Right ventricle myocardium inferior (tissue), 1 donor: ENCODE measurements around the gene SLC28A1. TPM values are rescaled to one million over a fixed set of nuclear protein-coding genes. Genes with fewer than 3 reads are reported as not detected.
A peak's percentile ranks its signal among the peaks of the same experiment; 100 is the strongest.

Experiments
- ATAC-seq: fragments of 200-7000 bp; cut with Tn5 transposase; one replicate; pipeline ENCODE4 v1.9.1; 2020; ENCODE audit warnings: mild to moderate bottlenecking, moderate library complexity
- DNase-seq: peaks from one replicate; pipeline ENCODE4 v3.0.0; 2021; ENCODE audit errors: missing footprints
- intact Hi-C: fragments of 100-400 bp; cut with DNase I; formaldehyde crosslinking; loops from one replicate; pipeline ENCODE4 v1.11.0; 2022
- total RNA-seq: library from RNA; stranded (reverse); fragmentation: NEBNext Ultra II Directional; extraction: Animal tissue kit (Norgen Biotek cat#: 25700); gene quantifications from one replicate; pipeline ENCODE4 v1.2.1, GENCODE V29; 2021
- donor health status: DM: no; HTN: yes; CAD: no; lungs with severe emphysema.

SLC28A1 gene
- total RNA-seq, 1 donor from 2014 or later: 0.24 TPM

- DNase-seq: no peak
- no peak for ATAC-seq
- intact Hi-C loops: no loop called here
Observed at GRCh38 chr15:84898761-84899160, 14.3 kb downstream of the SLC28A1 start.

- intact Hi-C loops: no loop called here
- DNase-seq (no peak), ATAC-seq (no peak)
Observed at GRCh38 chr15:84899750-84900149, 15.3 kb downstream of the SLC28A1 start.

GRCh38 chr15:84901540-84901939, 17.1 kb downstream of the SLC28A1 start:
- ATAC-seq (no peak), DNase-seq (no peak)
- intact Hi-C loops: no loop called here

- no peak for ATAC-seq
- intact Hi-C loops: no loop called here
- DNase-seq: no peak
Observed at GRCh38 chr15:84903751-84904150, 19.3 kb downstream of the SLC28A1 start.

- ATAC-seq (peak; percentile 75), DNase-seq (no peak)
- intact Hi-C loops: no loop called here
Observed at GRCh38 chr15:84904419-84904818, 20.0 kb downstream of the SLC28A1 start.

GRCh38 chr15:84905016-84905916, 20.8 kb downstream of the SLC28A1 start:
- DNase-seq (no peak), ATAC-seq (peak; percentile 27)
- intact Hi-C loops: no loop called here

- ATAC-seq: no peak
- intact Hi-C loops: no loop called here
- DNase-seq: no peak
Observed at GRCh38 chr15:84907731-84908130, 23.3 kb downstream of the SLC28A1 start.

- no peak for DNase-seq
- no peak for ATAC-seq
- intact Hi-C loops: no loop called here
Observed at GRCh38 chr15:84908564-84908963, 24.1 kb downstream of the SLC28A1 start.

- intact Hi-C loops: no loop called here
- DNase-seq: no peak
- no peak for ATAC-seq
Observed at GRCh38 chr15:84909029-84909428, 24.6 kb downstream of the SLC28A1 start.

- intact Hi-C loops: no loop called here
- ATAC-seq: no peak
- no peak for DNase-seq
Observed at GRCh38 chr15:84909782-84910181, 25.3 kb downstream of the SLC28A1 start.

GRCh38 chr15:84910928-84911623, 26.6 kb downstream of the SLC28A1 start:
- DNase-seq (no peak), ATAC-seq (no peak)
- intact Hi-C loops: no loop called here

GRCh38 chr15:84911879-84912660, 27.6 kb downstream of the SLC28A1 start:
- ATAC-seq: peak; percentile 89
- peak; percentile 92 for DNase-seq
- intact Hi-C loops: no loop called here

GRCh38 chr15:84913360-84913723, 28.9 kb downstream of the SLC28A1 start:
- ATAC-seq: peak; percentile 4
- intact Hi-C loops: no loop called here
- DNase-seq: no peak

- intact Hi-C loops: no loop called here
- DNase-seq (no peak), ATAC-seq (no peak)
Observed at GRCh38 chr15:84914351-84914750, 29.9 kb downstream of the SLC28A1 start.

GRCh38 chr15:84914909-84915605, 30.6 kb downstream of the SLC28A1 start:
- intact Hi-C loops: no loop called here
- DNase-seq (peak; percentile 86), ATAC-seq (peak; percentile 86)

- no peak for ATAC-seq
- intact Hi-C loops: no loop called here
- no peak for DNase-seq
Observed at GRCh38 chr15:84915606-84915958, 31.1 kb downstream of the SLC28A1 start.

- ATAC-seq (no peak), DNase-seq (no peak)
- intact Hi-C loops: no loop called here
Observed at GRCh38 chr15:84917452-84917851, 33.0 kb downstream of the SLC28A1 start.

GRCh38 chr15:84919106-84919667, 34.7 kb downstream of the SLC28A1 start:
- no peak for ATAC-seq
- intact Hi-C loops: no loop called here
- DNase-seq: no peak

GRCh38 chr15:84921121-84921520, 36.7 kb downstream of the SLC28A1 start:
- intact Hi-C loops: no loop called here

More at GRCh38 chr15:84921121-84921520, 36.7 kb downstream of the SLC28A1 start:
- ATAC-seq: no peak
- DNase-seq: no peak
